ENCODE measurements around the gene LBR. TPM values are rescaled to one million over a fixed set of nuclear protein-coding genes. Genes with fewer than 3 reads are reported as not detected.

LBR gene
- total RNA-seq, 1 experiment from 2014 or later = 60.9 TPM

GRCh38 chr1:225378880-225379279 is 49.0 kb downstream of the LBR start:
- Histone ChIP-seq H2AK5ac (ENCODE audit: insufficient read length, low read length) (no peak overlapping the region), H3K9me3 (ENCODE audit: control insufficient read depth, low read depth, low read length) (no peaks in the 10 kb centered on the region), H3K27ac (ENCODE audit: insufficient read length, low read depth, low read length) (no peak overlapping the region), H4K91ac (ENCODE audit: insufficient read length, low read depth, low read length) (no peak overlapping the region), H3K4ac (ENCODE audit: low read depth, low read length) (no peak overlapping the region), H2BK5ac (ENCODE audit: insufficient read length, low read length) (no peak overlapping the region), H3K56ac (ENCODE audit: insufficient read length, low read depth, low read length) (no peak overlapping the region), H2BK20ac (ENCODE audit: low read depth, low read length, poor library complexity, severe bottlenecking) (no peak overlapping the region), H2AFZ (ENCODE audit: low read length) (no peak overlapping the region), H3K23me2 (ENCODE audit: insufficient read length, low read depth, low read length, poor library complexity, severe bottlenecking) (no peaks in the 10 kb centered on the region), H3K4me1 (ENCODE audit: insufficient read depth, low read length) (no peaks in the 10 kb centered on the region; the same call in 1 of the 2 replicates), H3K14ac (ENCODE audit: insufficient read depth, low read length) (no peak overlapping the region), H4K20me1 (ENCODE audit: control insufficient read depth, insufficient read depth, insufficient read length) (no peaks in the 10 kb centered on the region), H3K27me3 (ENCODE audit: insufficient read depth, low read length) (no peaks in the 10 kb centered on the region), H3K79me1 (ENCODE audit: insufficient read depth, low read depth, low read length, poor library complexity, severe bottlenecking) (no peaks in the 10 kb centered on the region), H2BK12ac (ENCODE audit: insufficient read length, low read depth, low read length) (no peak overlapping the region), H2BK15ac (ENCODE audit: low read depth, low read length) (no peak overlapping the region), H3K79me2 (ENCODE audit: insufficient read depth, low read length) (no peaks in the 10 kb centered on the region), H4K5ac (ENCODE audit: insufficient read length, low read depth, low read length) (no peak overlapping the region), H3K23ac (ENCODE audit: insufficient read length, low read depth, low read length) (no peak overlapping the region), H3T11ph (ENCODE audit: low read length) (no peak overlapping the region), H3K4me2 (ENCODE audit: insufficient read depth, insufficient read length, low read length) (no peak overlapping the region), H3K9ac (ENCODE audit: extremely low read depth, insufficient read length, low read length) (no peak overlapping the region), H4K8ac (replicated peaks; ENCODE audit: insufficient read length, low read depth, low read length) (no peak overlapping the region), H3K18ac (ENCODE audit: insufficient read length, low read depth, low read length) (no peak overlapping the region), H2BK120ac (ENCODE audit: low read depth, low read length, poor library complexity, severe bottlenecking) (no peak overlapping the region)
- Mint-ChIP-seq H3K9me3 (no peaks in the 10 kb centered on the region), H3K4me3 (0 out of 5 replicates have a peak overlapping the region, but pooled peaks of 1 of the 2 experiments have one; percentile 6), H3K36me3 (ENCODE audit: insufficient read depth in 1 of 3, low read depth in 3 of 3) (no peaks in the 10 kb centered on the region), H3K27me3 (ENCODE audit: low read depth) (no peaks in the 10 kb centered on the region), H3K27ac (peak overlapping the region; percentile 40 to 66 (median 53); a peak in 3 of 7 replicates), H3K4me1 (peaks cover 16% of the 10 kb centered on the region in 2 experiments)
- no CpG with 5 or more reads among the region's 10 CpGs for WGBS (ENCODE audit: extremely low coverage, insufficient read length, low lambda C conversion rate)
- peak; percentile 88 for DNase-seq
- TF ChIP-seq CTCF (conservative IDR thresholded peaks at IDR 0.05) = no peak
